GM23338 (cell line): ENCODE data around the gene NETO2. TPM values are rescaled to one million over a fixed set of nuclear protein-coding genes. Genes with fewer than 3 reads are reported as not detected.

Experiments
- ATAC-seq: fragments of 200-7000 bp; cut with Tn5 transposase; 3 replicates; pipeline ENCODE4 v1.9.1; 2020
- DNase-seq: peaks from one replicate; pipeline ENCODE4 v3.0.0-alpha.2; 2015; ENCODE audit warnings: low spot score
- H2AFZ ChIP-seq: fragments of 200-600 bp; sonication (generic); 2 replicates; pipeline ENCODE4 v1.8.0; 2016; ENCODE audit warnings: antibody characterized with exemption, mild to moderate bottlenecking, moderate library complexity
- H3F3A ChIP-seq: fragments of 200-600 bp; sonication (generic); replicated peaks from 2 replicates; pipeline ENCODE4 v1.8.0; 2017; ENCODE audit warnings: antibody characterized with exemption, mixed run types, low read depth
- H3K27ac ChIP-seq: fragments of 200-600 bp; sonication (generic); 2 replicates; pipeline ENCODE4 v1.6.1; 2016; ENCODE audit warnings: low read depth
- H3K27me3 ChIP-seq: fragments of 200-600 bp; sonication (generic); 2 replicates; pipeline ENCODE4 v1.8.0; 2016; ENCODE audit warnings: mild to moderate bottlenecking, mixed run types, moderate library complexity; ENCODE audit not compliant: insufficient read depth
- H3K36me3 ChIP-seq: fragments of 200-600 bp; sonication (generic); 2 replicates; pipeline ENCODE4 v1.8.0; 2016; ENCODE audit warnings: mild to moderate bottlenecking; ENCODE audit not compliant: insufficient read depth
- H3K4me1 ChIP-seq: fragments of 200-600 bp; sonication (generic); 2 replicates; pipeline ENCODE4 v1.8.0; 2016; ENCODE audit warnings: mild to moderate bottlenecking, moderate library complexity; ENCODE audit not compliant: insufficient read depth
- H3K4me2 ChIP-seq: fragments of 200-600 bp; sonication (generic); 2 replicates; pipeline ENCODE4 v1.7.1; 2017; ENCODE audit warnings: mixed run types
- H3K4me3 ChIP-seq: fragments of 200-600 bp; sonication (generic); 2 replicates; pipeline ENCODE4 v1.6.1; 2016; ENCODE audit warnings: mixed run types
- H3K79me2 ChIP-seq: fragments of 200-600 bp; sonication (generic); replicated peaks from 2 replicates; pipeline ENCODE4 v1.8.0; 2017; ENCODE audit warnings: mild to moderate bottlenecking; ENCODE audit not compliant: insufficient read depth
- H3K9me2 ChIP-seq: fragments of 200-600 bp; sonication (generic); 2 replicates; pipeline ENCODE4 v1.8.0; 2017; ENCODE audit not compliant: insufficient read depth
- H4K20me1 ChIP-seq: fragments of 200-600 bp; sonication (generic); replicated peaks from 2 replicates; pipeline ENCODE4 v1.8.0; 2017; ENCODE audit warnings: mild to moderate bottlenecking; ENCODE audit not compliant: insufficient read depth
- H3K27ac Mint-ChIP-seq: 2 replicates; pipeline ENCODE4 v1.8.0; 2020; ENCODE audit warnings: inconsistent platforms, mild to moderate bottlenecking, moderate library complexity, mixed read lengths
- H3K27me3 Mint-ChIP-seq: 3 replicates; pipeline ENCODE4 v1.8.0; 2022; ENCODE audit warnings: low read depth, mild to moderate bottlenecking, moderate library complexity, mixed read lengths, inconsistent platforms; ENCODE audit not compliant: insufficient read depth, poor library complexity
- H3K36me3 Mint-ChIP-seq: 3 replicates; pipeline ENCODE4 v1.8.0; 2021; ENCODE audit warnings: low read depth, mild to moderate bottlenecking, inconsistent platforms, moderate library complexity, mixed read lengths
- H3K4me1 Mint-ChIP-seq: 3 replicates; pipeline ENCODE4 v1.8.0; 2020; ENCODE audit warnings: mild to moderate bottlenecking, inconsistent platforms, mixed read lengths
- H3K4me3 Mint-ChIP-seq: 3 replicates; pipeline ENCODE4 v1.8.0; 2021; ENCODE audit warnings: moderate library complexity, mild to moderate bottlenecking, inconsistent platforms, mixed read lengths
- H3K9me3 Mint-ChIP-seq: 3 replicates; pipeline ENCODE4 v1.8.0; 2020; ENCODE audit warnings: moderate library complexity, mild to moderate bottlenecking, inconsistent platforms, mixed read lengths
- CREB1 ChIP-seq: fragments of 250-450 bp; sonication (Bioruptor Pico); IDR thresholded peaks from 2 replicates; pipeline ENCODE4 v1.5.0; 2020; ENCODE audit warnings: low read depth, mild to moderate bottlenecking, moderate library complexity
- EZH2 ChIP-seq: fragments of 200-600 bp; sonication (generic); IDR thresholded peaks from one replicate; pipeline ENCODE4 v1.8.0; 2017; ENCODE audit warnings: antibody characterized with exemption, mild to moderate bottlenecking, low read depth; ENCODE audit not compliant: unreplicated experiment
- EZH2phosphoT487 ChIP-seq: fragments of 200-600 bp; sonication (generic); IDR thresholded peaks from one replicate; pipeline ENCODE4 v1.8.1; 2018; ENCODE audit warnings: antibody characterized with exemption; ENCODE audit not compliant: unreplicated experiment
- JUNB ChIP-seq: IDR thresholded peaks from one replicate; pipeline ENCODE4 v1.6.1; 2016; ENCODE audit warnings: antibody characterized with exemption; ENCODE audit not compliant: unreplicated experiment
- NANOG ChIP-seq: IDR thresholded peaks from 2 replicates; pipeline ENCODE4 v1.6.1; 2016; ENCODE audit warnings: antibody characterized with exemption, borderline replicate concordance
- POLR2AphosphoS5 ChIP-seq: IDR thresholded peaks from 2 replicates; pipeline ENCODE4 v1.6.1; 2016; ENCODE audit warnings: antibody characterized with exemption, low read depth
- STAT1 ChIP-seq: IDR thresholded peaks from one replicate; pipeline ENCODE4 v1.6.1; 2016; ENCODE audit warnings: antibody characterized with exemption; ENCODE audit not compliant: unreplicated experiment
- ZNF114 ChIP-seq: fragments of 250-450 bp; sonication (Bioruptor Pico); IDR thresholded peaks from 2 replicates; pipeline ENCODE4 v1.5.0; 2020; ENCODE audit warnings: mild to moderate bottlenecking, moderate library complexity
- ZNF331 ChIP-seq: fragments of 250-450 bp; sonication (Bioruptor Pico); IDR thresholded peaks from 2 replicates; pipeline ENCODE4 v1.5.0; 2020; ENCODE audit warnings: low read depth, mild to moderate bottlenecking, moderate library complexity
- polyA plus RNA-seq: library from polyadenylated mRNA; unstranded; fragments of >200 nt; fragmentation: Nextera tagmentation; extraction: Ambion mirVana; gene quantifications from 2 replicates; pipeline ENCODE4 v1.2.1, GENCODE V29; 2016
- total RNA-seq: library from RNA; depleted of rRNA; stranded (reverse); fragments of >200 nt; shearing (Covaris generic); gene quantifications from 2 replicates; pipeline ENCODE4 v1.2.3, GENCODE V29; 2014
- TF ChIP-seq, protein P1 (sequence below): IDR thresholded peaks from one replicate; pipeline ENCODE4 v1.6.1; 2018; ENCODE audit warnings: antibody characterized with exemption; ENCODE audit not compliant: unreplicated experiment
- TF ChIP-seq, protein P2 (sequence below): IDR thresholded peaks from 2 replicates; pipeline ENCODE4 v1.6.1; 2016; ENCODE audit warnings: antibody characterized with exemption
- TF ChIP-seq, protein P3 (sequence below): fragments of 250-450 bp; sonication (Bioruptor Pico); IDR thresholded peaks from 2 replicates; pipeline ENCODE4 v1.5.0; 2020; ENCODE audit warnings: mild to moderate bottlenecking, moderate library complexity
- TF ChIP-seq, protein P4 (sequence below), 2 experiments: fragments of 200-600 bp in 1 of 2; sonication (generic) in 1 of 2; conservative IDR thresholded peaks; 2 replicates each; pipeline versions ENCODE4 v1.5.1 to v1.6.1; 2016 to 2017; ENCODE audit warnings: antibody characterized with exemption in 2 of 2, low read depth in 2 of 2, mild to moderate bottlenecking in 2 of 2, moderate library complexity in 1 of 2

The NETO2 gene
- total and polyA plus RNA-seq, 2 experiments from 2014 or later: 6.6 to 10.6 TPM

DNA sequence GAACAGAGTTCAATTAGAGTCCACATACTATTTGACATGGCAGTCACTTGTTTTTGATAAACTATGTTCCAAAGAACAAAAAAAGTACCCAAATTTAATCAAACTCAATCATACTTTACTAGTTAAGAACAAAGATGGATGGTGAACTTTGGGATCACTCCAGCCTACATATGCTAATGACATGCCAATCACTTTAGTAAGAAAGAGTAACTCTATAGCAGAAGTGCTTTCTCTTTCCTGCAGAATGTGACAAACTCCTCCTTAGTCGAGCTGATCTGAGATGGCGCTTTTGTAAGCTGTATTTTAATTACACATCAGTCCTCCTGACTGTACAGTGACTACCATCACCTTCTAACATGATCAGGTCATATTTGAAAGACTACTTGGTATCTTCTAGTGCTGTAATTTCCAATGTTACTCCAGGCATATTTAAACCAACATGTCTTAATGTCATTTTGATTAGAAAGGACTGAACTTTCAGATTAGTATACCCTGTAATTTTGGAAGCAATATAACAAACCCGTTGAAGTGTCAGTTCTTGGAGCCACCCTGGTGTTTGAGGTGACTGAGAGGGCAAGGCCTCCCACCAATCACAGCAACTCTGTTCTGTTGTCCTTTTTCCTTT, 4.1 kb downstream of the NETO2 start:
- peaks cover 15% of the 10 kb centered on the region for H3K27me3 Mint-ChIP-seq
- peaks cover 21% of the 10 kb centered on the region; the same call in 2 of the 3 replicates for H3K4me1 Mint-ChIP-seq
- Histone ChIP-seq H3K79me2 (peaks cover 59% of the 10 kb centered on the region), H3K36me3 (no peaks in the 10 kb centered on the region), H3K27ac (no peak overlapping the region), H3K27me3 (peaks cover 18% of the 10 kb centered on the region), H3K9me2 (no peaks in the 10 kb centered on the region), H2AFZ (no peak overlapping the region), H4K20me1 (no peaks in the 10 kb centered on the region; the same call in 1 of the 2 replicates), H3K4me1 (peaks cover 8% of the 10 kb centered on the region; the same call in 1 of the 2 replicates), H3K4me2 (no peak overlapping the region; the same call in 1 of the 2 replicates), H3F3A (no peaks in the 10 kb centered on the region), H3K4me3 (no peak overlapping the region)
- no peak for TF ChIP-seq NANOG
- no peak for TF ChIP-seq EZH2
- TF ChIP-seq ZNF114: no peak
- TF ChIP-seq, protein P1, sequence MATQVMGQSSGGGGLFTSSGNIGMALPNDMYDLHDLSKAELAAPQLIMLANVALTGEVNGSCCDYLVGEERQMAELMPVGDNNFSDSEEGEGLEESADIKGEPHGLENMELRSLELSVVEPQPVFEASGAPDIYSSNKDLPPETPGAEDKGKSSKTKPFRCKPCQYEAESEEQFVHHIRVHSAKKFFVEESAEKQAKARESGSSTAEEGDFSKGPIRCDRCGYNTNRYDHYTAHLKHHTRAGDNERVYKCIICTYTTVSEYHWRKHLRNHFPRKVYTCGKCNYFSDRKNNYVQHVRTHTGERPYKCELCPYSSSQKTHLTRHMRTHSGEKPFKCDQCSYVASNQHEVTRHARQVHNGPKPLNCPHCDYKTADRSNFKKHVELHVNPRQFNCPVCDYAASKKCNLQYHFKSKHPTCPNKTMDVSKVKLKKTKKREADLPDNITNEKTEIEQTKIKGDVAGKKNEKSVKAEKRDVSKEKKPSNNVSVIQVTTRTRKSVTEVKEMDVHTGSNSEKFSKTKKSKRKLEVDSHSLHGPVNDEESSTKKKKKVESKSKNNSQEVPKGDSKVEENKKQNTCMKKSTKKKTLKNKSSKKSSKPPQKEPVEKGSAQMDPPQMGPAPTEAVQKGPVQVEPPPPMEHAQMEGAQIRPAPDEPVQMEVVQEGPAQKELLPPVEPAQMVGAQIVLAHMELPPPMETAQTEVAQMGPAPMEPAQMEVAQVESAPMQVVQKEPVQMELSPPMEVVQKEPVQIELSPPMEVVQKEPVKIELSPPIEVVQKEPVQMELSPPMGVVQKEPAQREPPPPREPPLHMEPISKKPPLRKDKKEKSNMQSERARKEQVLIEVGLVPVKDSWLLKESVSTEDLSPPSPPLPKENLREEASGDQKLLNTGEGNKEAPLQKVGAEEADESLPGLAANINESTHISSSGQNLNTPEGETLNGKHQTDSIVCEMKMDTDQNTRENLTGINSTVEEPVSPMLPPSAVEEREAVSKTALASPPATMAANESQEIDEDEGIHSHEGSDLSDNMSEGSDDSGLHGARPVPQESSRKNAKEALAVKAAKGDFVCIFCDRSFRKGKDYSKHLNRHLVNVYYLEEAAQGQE: no peak
- no peak for TF ChIP-seq ZNF331 (CRISPR knock-in tag)
- no peak for TF ChIP-seq CREB1
- TF ChIP-seq JUNB: no peak
- TF ChIP-seq, protein P2, sequence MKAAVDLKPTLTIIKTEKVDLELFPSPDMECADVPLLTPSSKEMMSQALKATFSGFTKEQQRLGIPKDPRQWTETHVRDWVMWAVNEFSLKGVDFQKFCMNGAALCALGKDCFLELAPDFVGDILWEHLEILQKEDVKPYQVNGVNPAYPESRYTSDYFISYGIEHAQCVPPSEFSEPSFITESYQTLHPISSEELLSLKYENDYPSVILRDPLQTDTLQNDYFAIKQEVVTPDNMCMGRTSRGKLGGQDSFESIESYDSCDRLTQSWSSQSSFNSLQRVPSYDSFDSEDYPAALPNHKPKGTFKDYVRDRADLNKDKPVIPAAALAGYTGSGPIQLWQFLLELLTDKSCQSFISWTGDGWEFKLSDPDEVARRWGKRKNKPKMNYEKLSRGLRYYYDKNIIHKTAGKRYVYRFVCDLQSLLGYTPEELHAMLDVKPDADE: no peak
- TF ChIP-seq STAT1: no peak
- TF ChIP-seq, protein P3, sequence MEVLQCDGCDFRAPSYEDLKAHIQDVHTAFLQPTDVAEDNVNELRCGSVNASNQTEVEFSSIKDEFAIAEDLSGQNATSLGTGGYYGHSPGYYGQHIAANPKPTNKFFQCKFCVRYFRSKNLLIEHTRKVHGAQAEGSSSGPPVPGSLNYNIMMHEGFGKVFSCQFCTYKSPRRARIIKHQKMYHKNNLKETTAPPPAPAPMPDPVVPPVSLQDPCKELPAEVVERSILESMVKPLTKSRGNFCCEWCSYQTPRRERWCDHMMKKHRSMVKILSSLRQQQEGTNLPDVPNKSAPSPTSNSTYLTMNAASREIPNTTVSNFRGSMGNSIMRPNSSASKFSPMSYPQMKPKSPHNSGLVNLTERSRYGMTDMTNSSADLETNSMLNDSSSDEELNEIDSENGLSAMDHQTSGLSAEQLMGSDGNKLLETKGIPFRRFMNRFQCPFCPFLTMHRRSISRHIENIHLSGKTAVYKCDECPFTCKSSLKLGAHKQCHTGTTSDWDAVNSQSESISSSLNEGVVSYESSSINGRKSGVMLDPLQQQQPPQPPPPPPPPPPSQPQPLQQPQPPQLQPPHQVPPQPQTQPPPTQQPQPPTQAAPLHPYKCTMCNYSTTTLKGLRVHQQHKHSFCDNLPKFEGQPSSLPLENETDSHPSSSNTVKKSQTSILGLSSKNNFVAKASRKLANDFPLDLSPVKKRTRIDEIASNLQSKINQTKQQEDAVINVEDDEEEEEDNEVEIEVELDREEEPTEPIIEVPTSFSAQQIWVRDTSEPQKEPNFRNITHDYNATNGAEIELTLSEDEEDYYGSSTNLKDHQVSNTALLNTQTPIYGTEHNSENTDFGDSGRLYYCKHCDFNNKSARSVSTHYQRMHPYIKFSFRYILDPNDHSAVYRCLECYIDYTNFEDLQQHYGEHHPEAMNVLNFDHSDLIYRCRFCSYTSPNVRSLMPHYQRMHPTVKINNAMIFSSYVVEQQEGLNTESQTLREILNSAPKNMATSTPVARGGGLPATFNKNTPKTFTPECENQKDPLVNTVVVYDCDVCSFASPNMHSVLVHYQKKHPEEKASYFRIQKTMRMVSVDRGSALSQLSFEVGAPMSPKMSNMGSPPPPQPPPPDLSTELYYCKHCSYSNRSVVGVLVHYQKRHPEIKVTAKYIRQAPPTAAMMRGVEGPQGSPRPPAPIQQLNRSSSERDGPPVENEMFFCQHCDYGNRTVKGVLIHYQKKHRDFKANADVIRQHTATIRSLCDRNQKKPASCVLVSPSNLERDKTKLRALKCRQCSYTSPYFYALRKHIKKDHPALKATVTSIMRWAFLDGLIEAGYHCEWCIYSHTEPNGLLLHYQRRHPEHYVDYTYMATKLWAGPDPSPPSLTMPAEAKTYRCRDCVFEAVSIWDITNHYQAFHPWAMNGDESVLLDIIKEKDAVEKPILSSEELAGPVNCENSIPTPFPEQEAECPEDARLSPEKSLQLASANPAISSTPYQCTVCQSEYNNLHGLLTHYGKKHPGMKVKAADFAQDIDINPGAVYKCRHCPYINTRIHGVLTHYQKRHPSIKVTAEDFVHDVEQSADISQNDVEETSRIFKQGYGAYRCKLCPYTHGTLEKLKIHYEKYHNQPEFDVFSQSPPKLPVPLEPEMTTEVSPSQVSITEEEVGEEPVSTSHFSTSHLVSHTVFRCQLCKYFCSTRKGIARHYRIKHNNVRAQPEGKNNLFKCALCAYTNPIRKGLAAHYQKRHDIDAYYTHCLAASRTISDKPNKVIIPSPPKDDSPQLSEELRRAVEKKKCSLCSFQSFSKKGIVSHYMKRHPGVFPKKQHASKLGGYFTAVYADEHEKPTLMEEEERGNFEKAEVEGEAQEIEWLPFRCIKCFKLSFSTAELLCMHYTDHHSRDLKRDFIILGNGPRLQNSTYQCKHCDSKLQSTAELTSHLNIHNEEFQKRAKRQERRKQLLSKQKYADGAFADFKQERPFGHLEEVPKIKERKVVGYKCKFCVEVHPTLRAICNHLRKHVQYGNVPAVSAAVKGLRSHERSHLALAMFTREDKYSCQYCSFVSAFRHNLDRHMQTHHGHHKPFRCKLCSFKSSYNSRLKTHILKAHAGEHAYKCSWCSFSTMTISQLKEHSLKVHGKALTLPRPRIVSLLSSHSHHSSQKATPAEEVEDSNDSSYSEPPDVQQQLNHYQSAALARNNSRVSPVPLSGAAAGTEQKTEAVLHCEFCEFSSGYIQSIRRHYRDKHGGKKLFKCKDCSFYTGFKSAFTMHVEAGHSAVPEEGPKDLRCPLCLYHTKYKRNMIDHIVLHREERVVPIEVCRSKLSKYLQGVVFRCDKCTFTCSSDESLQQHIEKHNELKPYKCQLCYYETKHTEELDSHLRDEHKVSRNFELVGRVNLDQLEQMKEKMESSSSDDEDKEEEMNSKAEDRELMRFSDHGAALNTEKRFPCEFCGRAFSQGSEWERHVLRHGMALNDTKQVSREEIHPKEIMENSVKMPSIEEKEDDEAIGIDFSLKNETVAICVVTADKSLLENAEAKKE: no peak
- no peak for TF ChIP-seq POLR2AphosphoS5
- no peak for TF ChIP-seq EZH2phosphoT487
- TF ChIP-seq, protein P4, sequence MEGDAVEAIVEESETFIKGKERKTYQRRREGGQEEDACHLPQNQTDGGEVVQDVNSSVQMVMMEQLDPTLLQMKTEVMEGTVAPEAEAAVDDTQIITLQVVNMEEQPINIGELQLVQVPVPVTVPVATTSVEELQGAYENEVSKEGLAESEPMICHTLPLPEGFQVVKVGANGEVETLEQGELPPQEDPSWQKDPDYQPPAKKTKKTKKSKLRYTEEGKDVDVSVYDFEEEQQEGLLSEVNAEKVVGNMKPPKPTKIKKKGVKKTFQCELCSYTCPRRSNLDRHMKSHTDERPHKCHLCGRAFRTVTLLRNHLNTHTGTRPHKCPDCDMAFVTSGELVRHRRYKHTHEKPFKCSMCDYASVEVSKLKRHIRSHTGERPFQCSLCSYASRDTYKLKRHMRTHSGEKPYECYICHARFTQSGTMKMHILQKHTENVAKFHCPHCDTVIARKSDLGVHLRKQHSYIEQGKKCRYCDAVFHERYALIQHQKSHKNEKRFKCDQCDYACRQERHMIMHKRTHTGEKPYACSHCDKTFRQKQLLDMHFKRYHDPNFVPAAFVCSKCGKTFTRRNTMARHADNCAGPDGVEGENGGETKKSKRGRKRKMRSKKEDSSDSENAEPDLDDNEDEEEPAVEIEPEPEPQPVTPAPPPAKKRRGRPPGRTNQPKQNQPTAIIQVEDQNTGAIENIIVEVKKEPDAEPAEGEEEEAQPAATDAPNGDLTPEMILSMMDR (conservative IDR thresholded peaks at IDR 0.05; ENCODE audit: low read depth in 2 of 2): no peak
- H3K27ac Mint-ChIP-seq: no peak overlapping the region
- no peak for ATAC-seq
- H3K9me3 Mint-ChIP-seq: no peaks in the 10 kb centered on the region; the same call in 2 of the 3 replicates
- no peak for DNase-seq
- H3K36me3 Mint-ChIP-seq: no peaks in the 10 kb centered on the region; the same call in 2 of the 3 replicates
- no peak overlapping the region for H3K4me3 Mint-ChIP-seq
